Karpas-422 (cell line): ENCODE results near the gene SCN8A. TPM values are rescaled to one million over a fixed set of nuclear protein-coding genes. Genes with fewer than 3 reads are reported as not detected.

Experiments
- DNase-seq: peaks from one replicate; pipeline ENCODE4 v3.0.0-alpha.2; 2015
- H2AFZ ChIP-seq: fragments of 200-600 bp; sonication (generic); 2 replicates; pipeline ENCODE4 v1.6.1; 2014; ENCODE audit warnings: antibody characterized with exemption, low read length, mixed read lengths
- H3K27ac ChIP-seq: fragments of 200-600 bp; sonication (generic); 2 replicates; pipeline ENCODE4 v1.5.1; 2014; ENCODE audit warnings: mild to moderate bottlenecking, low read length, moderate library complexity
- H3K27me3 ChIP-seq: fragments of 200-600 bp; sonication (generic); 2 replicates; pipeline ENCODE4 v1.6.1; 2014; ENCODE audit warnings: low read length, mixed read lengths
- H3K36me3 ChIP-seq: fragments of 200-600 bp; sonication (generic); 2 replicates; pipeline ENCODE4 v1.6.1; 2014; ENCODE audit warnings: low read length, mixed read lengths; ENCODE audit not compliant: insufficient read depth
- H3K4me1 ChIP-seq: fragments of 200-600 bp; sonication (generic); 2 replicates; pipeline ENCODE4 v1.6.1; 2014; ENCODE audit warnings: mild to moderate bottlenecking, low read length, mixed read lengths
- H3K4me2 ChIP-seq: fragments of 200-600 bp; sonication (generic); 2 replicates; pipeline ENCODE4 v1.6.1; 2014; ENCODE audit warnings: low read length, low read depth, mild to moderate bottlenecking; ENCODE audit not compliant: poor library complexity, severe bottlenecking
- H3K4me3 ChIP-seq: fragments of 200-600 bp; sonication (generic); 2 replicates; pipeline ENCODE4 v1.5.1; 2014; ENCODE audit warnings: mild to moderate bottlenecking, antibody characterized with exemption, low read length, mixed read lengths
- H3K79me2 ChIP-seq: fragments of 200-600 bp; sonication (generic); 2 replicates; pipeline ENCODE4 v1.6.1; 2014; ENCODE audit warnings: mild to moderate bottlenecking, low read length, mixed read lengths
- H3K9ac ChIP-seq: fragments of 200-600 bp; sonication (generic); 2 replicates; pipeline ENCODE4 v1.6.0; 2014; ENCODE audit warnings: low read length
- H3K9me2 ChIP-seq: fragments of 200-600 bp; sonication (generic), shearing (Covaris generic); replicated peaks from 2 replicates; pipeline ENCODE4 v1.6.0; 2014; ENCODE audit warnings: mild to moderate bottlenecking, low read length, moderate library complexity; ENCODE audit not compliant: insufficient read depth
- H3K9me3 ChIP-seq: fragments of 300-700, 200-600 bp; sonication (generic); 2 replicates; pipeline ENCODE4 v1.6.1; 2014; ENCODE audit warnings: low read length, mixed read lengths
- H4K20me1 ChIP-seq: fragments of 200-600 bp; sonication (generic); 2 replicates; pipeline ENCODE4 v1.6.1; 2014; ENCODE audit warnings: mild to moderate bottlenecking, antibody characterized with exemption, low read length, low read depth; ENCODE audit not compliant: insufficient read depth
- total RNA-seq: library from RNA; depleted of rRNA; stranded (reverse); fragments of >200 nt; shearing (Covaris generic); gene quantifications from 2 replicates; pipeline ENCODE4 v1.2.3, GENCODE V29; 2014; ENCODE audit warnings: low replicate concordance

Gene SCN8A
- total RNA-seq, 1 experiment from 2014 or later, result 0.11 TPM

DNA sequence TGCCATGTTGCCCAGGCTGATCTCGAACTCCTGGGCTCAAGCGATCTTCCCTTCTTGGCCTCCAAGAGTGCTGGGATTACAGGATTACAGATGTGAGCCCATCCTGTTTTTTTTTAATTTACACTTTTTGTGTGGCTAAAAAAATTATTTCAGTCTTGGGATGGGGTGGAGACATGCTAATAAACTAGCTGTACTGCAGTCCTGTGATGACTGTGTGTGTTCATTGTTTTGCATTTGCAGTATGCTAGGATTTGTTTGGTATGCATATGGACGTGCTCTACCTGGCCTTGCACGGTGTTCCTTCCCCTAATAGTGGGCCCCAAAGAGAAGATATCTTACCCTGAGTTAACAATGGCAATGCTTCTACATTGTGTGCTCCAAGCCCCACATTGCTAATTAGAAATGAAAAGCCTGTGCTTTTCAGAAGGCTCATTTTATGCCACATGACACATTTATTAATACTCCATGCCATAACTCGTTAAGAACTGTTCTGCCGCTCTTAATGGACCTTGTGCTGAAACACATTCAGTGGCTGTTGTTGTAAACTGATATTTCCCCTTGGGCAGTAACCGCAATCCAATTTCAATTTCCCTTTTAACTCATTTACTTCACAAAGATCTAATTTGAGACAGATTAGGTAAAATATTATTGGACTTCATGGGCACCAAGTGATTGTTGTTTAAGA is 86.4 kb downstream of the SCN8A start:
- H4K20me1 ChIP-seq, result no peaks in the 10 kb centered on the region
- no peaks in the 10 kb centered on the region for H3K9me2 ChIP-seq
- no peak overlapping the region for H3K4me2 ChIP-seq
- no peak overlapping the region for H3K9ac ChIP-seq
- no peaks in the 10 kb centered on the region for H3K36me3 ChIP-seq
- no peaks in the 10 kb centered on the region for H3K27me3 ChIP-seq
- no peak overlapping the region for H3K4me3 ChIP-seq
- no peak overlapping the region for H3K27ac ChIP-seq
- no peak overlapping the region for H2AFZ ChIP-seq
- no peaks in the 10 kb centered on the region for H3K9me3 ChIP-seq
- no peaks in the 10 kb centered on the region for H3K4me1 ChIP-seq
- no peak for DNase-seq
- H3K79me2 ChIP-seq, result no peaks in the 10 kb centered on the region

DNA sequence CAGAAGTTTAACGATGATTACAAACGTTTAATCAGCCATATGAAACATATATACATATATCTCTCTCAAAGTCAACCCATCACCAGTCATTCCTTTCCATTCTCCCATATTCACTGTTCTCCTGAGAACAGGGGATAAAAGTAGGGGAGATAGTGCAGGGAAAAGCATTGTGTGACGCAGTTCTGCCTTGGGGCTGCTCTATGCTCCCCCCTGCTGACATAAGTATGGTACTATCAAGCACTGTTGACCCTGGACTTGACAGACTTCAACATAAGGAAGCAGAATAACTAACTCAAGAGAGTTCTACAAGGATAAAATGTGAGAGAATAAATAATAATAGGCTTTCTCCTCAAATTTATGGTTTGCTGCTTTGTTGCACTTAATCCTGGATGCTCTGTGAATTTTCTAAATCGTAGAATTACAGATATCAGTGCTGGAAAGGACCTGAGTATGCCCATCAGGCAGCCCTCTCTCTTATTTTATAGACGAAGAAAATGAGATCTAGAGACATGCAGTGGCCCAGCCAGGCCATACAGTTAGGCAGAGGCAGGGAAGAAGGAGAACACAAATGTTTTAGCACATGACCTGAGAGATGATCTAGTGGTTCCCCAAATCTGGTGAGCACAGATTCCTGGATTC is 87.2 kb downstream of the SCN8A start:
- Histone ChIP-seq H2AFZ (no peak overlapping the region), H3K9me2 (no peaks in the 10 kb centered on the region), H3K36me3 (no peaks in the 10 kb centered on the region), H3K27me3 (no peaks in the 10 kb centered on the region), H3K9ac (no peak overlapping the region), H4K20me1 (no peaks in the 10 kb centered on the region), H3K4me3 (no peak overlapping the region), H3K4me1 (no peaks in the 10 kb centered on the region), H3K9me3 (no peaks in the 10 kb centered on the region), H3K4me2 (no peak overlapping the region), H3K27ac (no peak overlapping the region), H3K79me2 (no peaks in the 10 kb centered on the region)
- DNase-seq, result peak; percentile 74

DNA sequence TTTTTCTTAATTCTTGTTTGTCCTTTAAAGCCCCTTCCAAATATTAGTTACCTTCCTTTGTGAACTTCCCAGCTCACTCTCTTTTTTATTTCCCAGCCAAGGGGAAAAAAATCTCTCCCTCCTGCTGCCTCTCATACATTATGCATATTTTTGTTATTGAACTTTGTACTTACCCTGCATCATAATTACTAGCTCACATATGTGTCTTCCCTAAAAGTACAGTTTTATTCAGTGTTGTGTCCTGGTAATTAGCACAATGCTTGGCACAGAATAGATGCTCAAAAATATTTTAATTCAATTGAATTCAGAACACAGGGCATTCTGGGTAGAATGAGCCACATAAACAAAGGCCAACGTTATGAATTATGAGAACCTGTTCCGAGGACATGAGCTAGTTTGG is 91.9 kb downstream of the SCN8A start:
- no peaks in the 10 kb centered on the region for H3K36me3 ChIP-seq
- no peak overlapping the region for H3K4me2 ChIP-seq
- no peaks in the 10 kb centered on the region for H3K9me2 ChIP-seq
- no peaks in the 10 kb centered on the region for H4K20me1 ChIP-seq
- no peak overlapping the region for H3K4me3 ChIP-seq
- no peaks in the 10 kb centered on the region for H3K27me3 ChIP-seq
- no peaks in the 10 kb centered on the region for H3K4me1 ChIP-seq
- no peak for DNase-seq
- no peak overlapping the region for H3K9ac ChIP-seq
- no peaks in the 10 kb centered on the region for H3K79me2 ChIP-seq
- H3K9me3 ChIP-seq, result no peaks in the 10 kb centered on the region
- no peak overlapping the region for H3K27ac ChIP-seq
- H2AFZ ChIP-seq, result no peak overlapping the region

DNA sequence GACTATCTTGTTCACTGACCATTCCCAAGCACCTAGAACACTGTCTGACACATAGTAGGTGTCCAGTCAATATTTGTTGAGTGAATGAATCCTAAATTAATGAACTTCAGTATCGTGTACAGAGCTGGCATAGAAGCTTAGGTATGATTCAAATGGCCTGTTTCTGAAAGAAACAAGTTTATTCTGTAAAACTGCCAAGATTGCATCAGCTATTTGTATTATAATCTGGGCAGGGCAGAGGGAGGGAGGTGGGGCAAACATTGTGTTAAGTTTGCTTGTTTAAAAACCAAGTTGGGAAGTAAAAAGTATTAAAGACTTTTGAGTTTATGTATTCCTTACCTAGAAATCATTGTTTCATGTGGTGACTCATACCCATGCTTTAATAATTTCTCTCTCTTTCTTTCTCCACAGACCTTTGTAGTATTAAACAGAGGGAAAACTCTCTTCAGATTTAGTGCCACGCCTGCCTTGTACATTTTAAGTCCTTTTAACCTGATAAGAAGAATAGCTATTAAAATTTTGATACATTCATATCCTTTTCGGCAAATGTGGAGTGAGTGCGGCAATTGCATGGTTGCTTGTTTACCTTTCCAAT is 92.8 kb downstream of the SCN8A start:
- Histone ChIP-seq H3K79me2 (no peaks in the 10 kb centered on the region), H2AFZ (no peak overlapping the region), H3K4me3 (no peak overlapping the region), H3K36me3 (no peaks in the 10 kb centered on the region), H3K9me2 (no peaks in the 10 kb centered on the region), H3K4me1 (no peaks in the 10 kb centered on the region), H3K9me3 (no peaks in the 10 kb centered on the region), H3K27me3 (no peaks in the 10 kb centered on the region), H3K27ac (no peak overlapping the region), H3K4me2 (no peak overlapping the region), H4K20me1 (no peaks in the 10 kb centered on the region), H3K9ac (no peak overlapping the region)
- DNase-seq, result no peak

DNA sequence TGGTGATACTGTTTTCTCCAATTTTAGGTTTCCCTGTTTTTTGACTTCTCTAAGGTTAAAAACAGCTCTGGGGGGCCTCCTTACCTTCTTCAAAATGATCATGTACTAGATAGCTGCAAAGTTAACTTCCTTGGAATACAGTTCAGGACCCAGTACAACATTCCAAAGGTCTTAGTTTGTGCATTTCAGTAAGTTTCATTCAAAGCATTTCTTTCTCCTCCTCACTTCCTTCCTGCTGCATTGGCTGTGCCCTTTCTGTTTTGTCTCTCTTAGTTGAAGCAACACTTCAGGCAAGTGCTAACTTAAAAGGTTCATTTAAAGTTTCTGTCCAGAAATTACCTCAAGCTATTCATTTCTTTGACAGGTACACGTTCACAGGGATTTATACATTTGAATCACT is 95.7 kb downstream of the SCN8A start:
- Histone ChIP-seq H3K27me3 (no peaks in the 10 kb centered on the region), H2AFZ (no peak overlapping the region), H3K9me2 (no peaks in the 10 kb centered on the region), H3K27ac (no peak overlapping the region), H3K79me2 (no peaks in the 10 kb centered on the region), H3K4me2 (no peak overlapping the region), H3K9me3 (no peaks in the 10 kb centered on the region), H3K9ac (no peak overlapping the region), H3K4me3 (no peak overlapping the region), H3K4me1 (no peaks in the 10 kb centered on the region), H3K36me3 (no peaks in the 10 kb centered on the region), H4K20me1 (no peaks in the 10 kb centered on the region)
- DNase-seq, result no peak

DNA sequence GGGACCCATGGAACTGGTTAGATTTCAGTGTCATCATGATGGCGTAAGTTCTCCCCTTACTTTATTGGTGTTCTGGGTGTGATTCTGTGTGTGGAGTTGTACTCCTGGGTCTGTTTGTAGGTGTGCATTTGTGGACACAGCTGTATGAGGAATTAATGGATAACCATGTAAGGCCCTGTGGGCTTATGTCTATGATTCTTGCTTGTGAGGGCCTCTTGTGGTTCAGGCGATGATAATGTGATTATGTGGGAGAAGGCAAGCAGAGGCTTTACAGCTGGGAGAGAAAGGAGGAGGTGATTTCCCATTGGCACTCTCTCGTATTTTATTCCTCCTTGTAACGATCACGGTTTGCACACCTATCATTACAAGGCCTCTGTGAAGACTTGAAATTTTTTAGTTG is 96.1 kb downstream of the SCN8A start:
- Histone ChIP-seq H3K9ac (no peak overlapping the region), H3K9me2 (no peaks in the 10 kb centered on the region), H2AFZ (no peak overlapping the region), H3K4me3 (no peak overlapping the region), H3K27ac (no peak overlapping the region), H3K27me3 (no peaks in the 10 kb centered on the region), H3K9me3 (no peaks in the 10 kb centered on the region), H3K79me2 (no peaks in the 10 kb centered on the region), H3K36me3 (no peaks in the 10 kb centered on the region), H3K4me2 (no peak overlapping the region), H4K20me1 (no peaks in the 10 kb centered on the region), H3K4me1 (no peaks in the 10 kb centered on the region)
- no peak for DNase-seq

DNA sequence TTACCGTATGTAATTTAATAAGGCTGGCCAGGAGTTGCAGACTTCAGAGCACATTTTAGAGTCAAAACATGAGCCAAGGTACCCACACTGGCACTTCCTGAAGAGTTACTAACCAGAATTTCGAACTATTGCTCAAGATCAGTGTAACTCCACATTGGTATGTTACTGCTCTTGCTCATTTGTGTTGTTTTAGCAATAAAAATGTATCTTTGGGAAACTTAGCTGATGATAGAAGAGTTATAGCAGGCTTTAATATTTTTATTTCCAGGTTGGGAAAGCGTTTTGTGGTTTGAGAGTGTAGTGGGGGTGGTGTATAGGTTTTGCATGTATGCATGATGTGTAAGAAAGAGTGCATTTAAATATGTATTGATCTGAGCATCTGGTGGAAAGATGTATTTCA is 96.6 kb downstream of the SCN8A start:
- Histone ChIP-seq H3K9me2 (no peaks in the 10 kb centered on the region), H4K20me1 (no peaks in the 10 kb centered on the region), H3K9me3 (no peaks in the 10 kb centered on the region), H3K4me1 (no peaks in the 10 kb centered on the region), H3K27ac (no peak overlapping the region), H2AFZ (no peak overlapping the region), H3K9ac (no peak overlapping the region), H3K36me3 (no peaks in the 10 kb centered on the region), H3K79me2 (no peaks in the 10 kb centered on the region), H3K4me3 (no peak overlapping the region), H3K27me3 (no peaks in the 10 kb centered on the region), H3K4me2 (no peak overlapping the region)
- DNase-seq, result no peak

DNA sequence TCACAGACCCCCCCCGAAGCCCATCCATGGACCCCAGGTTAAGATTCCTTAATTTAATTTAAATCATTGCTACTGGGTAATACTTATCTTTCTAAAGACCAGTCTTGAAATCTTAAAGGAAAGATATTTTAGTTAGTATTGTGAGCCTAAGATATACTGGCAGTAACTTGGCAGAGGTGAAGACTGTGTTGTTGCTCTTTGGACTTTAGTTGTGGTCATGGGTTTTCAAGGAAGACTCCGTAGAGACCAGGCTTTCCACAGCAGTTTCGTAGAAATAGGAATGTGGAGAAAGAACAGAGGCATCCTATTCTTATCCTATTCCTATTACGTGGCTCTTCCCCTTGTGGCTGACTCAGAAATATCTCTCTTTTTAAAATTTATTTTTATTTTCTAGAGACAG is 99.0 kb downstream of the SCN8A start:
- no peak overlapping the region for H3K4me3 ChIP-seq
- H3K79me2 ChIP-seq, result no peaks in the 10 kb centered on the region
- no peaks in the 10 kb centered on the region for H3K27me3 ChIP-seq
- H3K4me2 ChIP-seq, result no peak overlapping the region
- H3K9me3 ChIP-seq, result no peaks in the 10 kb centered on the region
- no peak for DNase-seq
- 0 out of 2 replicates have a peak, but pooled peaks cover 3% of the 10 kb centered on the region for H4K20me1 ChIP-seq
- no peaks in the 10 kb centered on the region for H3K9me2 ChIP-seq
- H3K27ac ChIP-seq, result no peak overlapping the region
- H3K4me1 ChIP-seq, result no peaks in the 10 kb centered on the region
- H3K9ac ChIP-seq, result no peak overlapping the region
- H3K36me3 ChIP-seq, result no peaks in the 10 kb centered on the region
- no peak overlapping the region for H2AFZ ChIP-seq
